ENCODE results near the gene PANX2.

DNA sequence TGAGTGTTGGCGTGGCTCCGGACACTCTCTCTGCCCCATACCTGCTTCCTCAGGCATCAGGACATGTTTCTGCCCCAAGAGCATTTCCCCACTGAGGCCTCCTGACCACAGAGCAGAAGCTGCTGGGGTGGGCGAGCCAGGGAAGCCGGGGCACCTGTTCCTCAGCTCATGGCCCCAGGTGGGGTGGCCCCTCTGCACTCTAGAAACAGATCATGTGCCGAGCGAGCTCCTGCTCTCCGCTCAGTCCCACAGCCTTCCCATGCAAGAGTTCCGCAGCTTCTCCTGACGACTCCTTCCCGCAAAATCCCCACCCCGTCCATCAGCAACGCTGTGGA, 22.4 kb upstream of the PANX2 start:
- no peak for TF ChIP-seq EZH2 (optimal IDR thresholded peaks at IDR 0.05; ENCODE audit: low read depth, low read length)
- TF ChIP-seq EZH2phosphoT487 (IDR thresholded peaks at IDR 0.05; ENCODE audit: low read length), result no peak

Measured in MM.1S (cell line).